ENCODE measurements around the gene NEURL1.
A peak's percentile ranks its signal among the peaks of the same experiment; 100 is the strongest.

The NEURL1 gene

GRCh38 chr10:103466734-103467133 is 26.8 kb upstream of the NEURL1 start:
- Histone ChIP-seq H3K4me1 (no peaks in the 10 kb centered on the region), H3K9me3 (no peaks in the 10 kb centered on the region), H3K27ac (no peak overlapping the region), H3K4me3 (no peak overlapping the region), H3K27me3 (peaks cover 0 to 2% of the 10 kb centered on the region in 2 donors), H3K36me3 (no peaks in the 10 kb centered on the region)
- intact Hi-C loops (cut with DNase I; ENCODE audit: low total_unique reads): no loop called here
- DNase-seq: no peak
- TF ChIP-seq CTCF (IDR thresholded peaks at IDR 0.05): no peak

GRCh38 chr10:103467406-103467805 is 26.1 kb upstream of the NEURL1 start:
- Histone ChIP-seq H3K27ac (no peak overlapping the region), H3K36me3 (no peaks in the 10 kb centered on the region), H3K9me3 (no peaks in the 10 kb centered on the region), H3K4me1 (no peaks in the 10 kb centered on the region), H3K4me3 (no peak overlapping the region), H3K27me3 (peaks cover 0 to 6% of the 10 kb centered on the region in 2 donors)
- DNase-seq: no peak
- TF ChIP-seq CTCF (IDR thresholded peaks at IDR 0.05): no peak
- intact Hi-C loops (cut with DNase I; ENCODE audit: low total_unique reads): no loop called here

GRCh38 chr10:103469201-103469600 is 24.3 kb upstream of the NEURL1 start:
- no peak overlapping the region for H3K27ac ChIP-seq
- no peaks in the 10 kb centered on the region for H3K4me1 ChIP-seq
- DNase-seq: no peak
- no peaks in the 10 kb centered on the region for H3K36me3 ChIP-seq
- intact Hi-C loops (cut with DNase I; ENCODE audit: low total_unique reads): no loop called here
- H3K4me3 ChIP-seq: no peak overlapping the region
- H3K27me3 ChIP-seq: peaks cover 0 to 10% of the 10 kb centered on the region in 2 donors
- no peaks in the 10 kb centered on the region for H3K9me3 ChIP-seq
- no peak for TF ChIP-seq CTCF (IDR thresholded peaks at IDR 0.05)

- Histone ChIP-seq H3K27ac (no peak overlapping the region), H3K27me3 (peaks cover 0 to 10% of the 10 kb centered on the region in 2 donors), H3K4me1 (no peaks in the 10 kb centered on the region), H3K4me3 (no peak overlapping the region), H3K36me3 (no peaks in the 10 kb centered on the region), H3K9me3 (no peaks in the 10 kb centered on the region)
- DNase-seq: peak in 1 of 2 donors; percentile 54
- TF ChIP-seq CTCF (IDR thresholded peaks at IDR 0.05): no peak
- intact Hi-C loops (cut with DNase I; ENCODE audit: low total_unique reads): no loop called here
These were observed 22.5 kb upstream of the NEURL1 start for GRCh38 chr10:103470761-103471653.

- intact Hi-C loops (cut with DNase I; ENCODE audit: low total_unique reads): no loop called here
- Histone ChIP-seq H3K27ac (no peak overlapping the region), H3K4me3 (no peak overlapping the region), H3K36me3 (no peaks in the 10 kb centered on the region), H3K4me1 (no peaks in the 10 kb centered on the region), H3K27me3 (peaks cover 0 to 11% of the 10 kb centered on the region in 2 donors), H3K9me3 (no peaks in the 10 kb centered on the region)
- no peak for TF ChIP-seq CTCF (IDR thresholded peaks at IDR 0.05)
- DNase-seq: no peak
These were observed 21.5 kb upstream of the NEURL1 start for GRCh38 chr10:103472005-103472404.

Data from tibial artery (tissue), 4 donors.